Endodermal cell (in vitro differentiated cells): ENCODE data around the gene DTX3. TPM values are rescaled to one million over a fixed set of nuclear protein-coding genes. Genes with fewer than 3 reads are reported as not detected.

ENCODE experiments used
- DNase-seq: peaks from one replicate; pipeline ENCODE4 v3.0.0-alpha.2; 2017
- H3K27ac ChIP-seq: 2 replicates; pipeline ENCODE4 v1.5.1; 2013; ENCODE audit warnings: mild to moderate bottlenecking, low read depth, low read length, moderate library complexity
- H3K27me3 ChIP-seq: 2 replicates; pipeline ENCODE4 v1.6.1; 2013; ENCODE audit warnings: mild to moderate bottlenecking, low read length, moderate library complexity; ENCODE audit not compliant: insufficient read depth, control insufficient read depth, poor library complexity, severe bottlenecking
- H3K36me3 ChIP-seq: 2 replicates; pipeline ENCODE4 v1.7.0; 2013; ENCODE audit warnings: mild to moderate bottlenecking, low read length, moderate library complexity; ENCODE audit not compliant: control insufficient read depth, insufficient read depth
- H3K4me1 ChIP-seq: one replicate; pipeline ENCODE4 v1.7.0; 2013; ENCODE audit warnings: low read length; ENCODE audit not compliant: control insufficient read depth, insufficient read depth
- H3K4me3 ChIP-seq: 2 replicates; pipeline ENCODE4 v1.5.1; 2013; ENCODE audit warnings: mild to moderate bottlenecking, low read length, moderate library complexity
- H3K9ac ChIP-seq: 2 replicates; pipeline ENCODE4 v1.6.1; 2013; ENCODE audit warnings: mild to moderate bottlenecking, low read length, moderate library complexity; ENCODE audit not compliant: poor library complexity, severe bottlenecking; ENCODE audit errors: extremely low read depth
- H3K9me3 ChIP-seq: 2 replicates; pipeline ENCODE4 v1.6.1; 2013; ENCODE audit warnings: mild to moderate bottlenecking, low read length, moderate library complexity; ENCODE audit not compliant: control insufficient read depth
- H3K27ac Mint-ChIP-seq: 2 replicates; pipeline ENCODE4 v1.8.0; 2020; ENCODE audit warnings: mixed read lengths
- H3K27me3 Mint-ChIP-seq: 2 replicates; pipeline ENCODE4 v1.8.0; 2021; ENCODE audit warnings: mild to moderate bottlenecking, mixed read lengths; ENCODE audit not compliant: insufficient read depth
- H3K36me3 Mint-ChIP-seq: 2 replicates; pipeline ENCODE4 v1.8.0; 2020; ENCODE audit warnings: low read depth, mixed read lengths
- H3K4me1 Mint-ChIP-seq: 2 replicates; pipeline ENCODE4 v1.8.0; 2020; ENCODE audit warnings: mixed read lengths
- H3K4me3 Mint-ChIP-seq: 2 replicates; pipeline ENCODE4 v1.8.0; 2020; ENCODE audit warnings: mild to moderate bottlenecking, moderate library complexity, mixed read lengths
- H3K9me3 Mint-ChIP-seq: 2 replicates; pipeline ENCODE4 v1.8.0; 2020; ENCODE audit warnings: mild to moderate bottlenecking, mixed read lengths
- whole genome bisulfite sequencing, 2 experiments: methylation state at CpG; one replicate each; pipeline versions ENCODE4 v1.1.5 to v1.1.7; 2013; ENCODE audit warnings: missing lambda C conversion rate in 2 of 2, mixed read lengths in 1 of 2; ENCODE audit not compliant: insufficient coverage in 1 of 2, insufficient read length in 1 of 2; 5-methylcytosine and 5-hydroxymethylcytosine counted together
- total RNA-seq, 2 donors: library from RNA; stranded (reverse); fragmentation: NEBNext Ultra II Directional in 1 of 2; extraction: Animal tissue kit (Norgen Biotek cat#: 25700) in 1 of 2; gene quantifications; 2 replicates in 1 of 2; 3 replicates in 1 of 2; pipeline ENCODE4 v1.2.1, GENCODE V29; 2021
- TF ChIP-seq, protein P1 (sequence below): fragments of 200-600 bp; sonication (generic); conservative IDR thresholded peaks from 2 replicates; pipeline ENCODE4 v1.5.0; 2021; ENCODE audit warnings: antibody characterized with exemption, mild to moderate bottlenecking

Gene DTX3
- total RNA-seq, 2 donors from 2014 or later: 59.6 to 62.6 TPM

DNA sequence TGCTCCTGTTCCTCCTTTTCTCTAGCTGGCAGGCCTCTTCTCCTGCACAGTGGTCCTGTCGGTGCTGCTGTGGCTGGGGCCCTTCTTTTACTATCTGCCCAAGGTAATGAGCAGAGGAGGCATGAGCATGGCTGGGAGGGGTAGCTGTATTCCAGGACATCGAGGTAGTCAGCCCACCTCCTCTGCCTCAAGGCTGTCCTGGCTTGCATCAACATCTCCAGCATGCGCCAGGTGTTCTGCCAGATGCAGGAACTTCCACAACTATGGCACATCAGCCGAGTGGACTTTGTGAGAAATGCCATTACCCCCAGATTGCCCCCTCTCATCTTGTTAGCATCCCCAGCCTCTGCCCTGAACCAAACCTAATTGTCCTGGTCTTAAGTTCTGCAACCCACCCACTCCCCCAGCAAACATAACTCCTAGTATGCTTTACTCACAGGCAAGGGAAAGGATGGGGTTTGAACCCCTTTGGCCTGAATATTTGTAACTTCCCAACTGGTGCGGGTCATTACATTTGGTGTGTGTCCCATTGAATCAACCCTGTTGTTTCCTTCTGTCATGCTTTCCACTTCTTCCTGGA is 19.3 kb downstream of the DTX3 start:
- H3K27me3 ChIP-seq: peaks cover 99% of the 10 kb centered on the region
- no peak overlapping the region for H3K4me3 Mint-ChIP-seq
- no peak overlapping the region for H3K4me3 ChIP-seq
- TF ChIP-seq, protein P1, sequence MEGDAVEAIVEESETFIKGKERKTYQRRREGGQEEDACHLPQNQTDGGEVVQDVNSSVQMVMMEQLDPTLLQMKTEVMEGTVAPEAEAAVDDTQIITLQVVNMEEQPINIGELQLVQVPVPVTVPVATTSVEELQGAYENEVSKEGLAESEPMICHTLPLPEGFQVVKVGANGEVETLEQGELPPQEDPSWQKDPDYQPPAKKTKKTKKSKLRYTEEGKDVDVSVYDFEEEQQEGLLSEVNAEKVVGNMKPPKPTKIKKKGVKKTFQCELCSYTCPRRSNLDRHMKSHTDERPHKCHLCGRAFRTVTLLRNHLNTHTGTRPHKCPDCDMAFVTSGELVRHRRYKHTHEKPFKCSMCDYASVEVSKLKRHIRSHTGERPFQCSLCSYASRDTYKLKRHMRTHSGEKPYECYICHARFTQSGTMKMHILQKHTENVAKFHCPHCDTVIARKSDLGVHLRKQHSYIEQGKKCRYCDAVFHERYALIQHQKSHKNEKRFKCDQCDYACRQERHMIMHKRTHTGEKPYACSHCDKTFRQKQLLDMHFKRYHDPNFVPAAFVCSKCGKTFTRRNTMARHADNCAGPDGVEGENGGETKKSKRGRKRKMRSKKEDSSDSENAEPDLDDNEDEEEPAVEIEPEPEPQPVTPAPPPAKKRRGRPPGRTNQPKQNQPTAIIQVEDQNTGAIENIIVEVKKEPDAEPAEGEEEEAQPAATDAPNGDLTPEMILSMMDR: no peak
- no peaks in the 10 kb centered on the region for H3K4me1 ChIP-seq
- no peak overlapping the region for H3K27ac ChIP-seq
- no peak overlapping the region for H3K27ac Mint-ChIP-seq
- H3K4me1 Mint-ChIP-seq: peaks cover 24% of the 10 kb centered on the region
- no peaks in the 10 kb centered on the region for H3K36me3 ChIP-seq
- H3K9ac ChIP-seq: no peak overlapping the region
- DNase-seq: no peak
- H3K9me3 ChIP-seq: no peaks in the 10 kb centered on the region
- H3K36me3 Mint-ChIP-seq: no peaks in the 10 kb centered on the region
- peaks cover 100% of the 10 kb centered on the region for H3K27me3 Mint-ChIP-seq
- 80 to 89% methylated on average over 4 to 5 of the region's 5 CpGs for WGBS, 2 experiments
- no peaks in the 10 kb centered on the region for H3K9me3 Mint-ChIP-seq

DNA sequence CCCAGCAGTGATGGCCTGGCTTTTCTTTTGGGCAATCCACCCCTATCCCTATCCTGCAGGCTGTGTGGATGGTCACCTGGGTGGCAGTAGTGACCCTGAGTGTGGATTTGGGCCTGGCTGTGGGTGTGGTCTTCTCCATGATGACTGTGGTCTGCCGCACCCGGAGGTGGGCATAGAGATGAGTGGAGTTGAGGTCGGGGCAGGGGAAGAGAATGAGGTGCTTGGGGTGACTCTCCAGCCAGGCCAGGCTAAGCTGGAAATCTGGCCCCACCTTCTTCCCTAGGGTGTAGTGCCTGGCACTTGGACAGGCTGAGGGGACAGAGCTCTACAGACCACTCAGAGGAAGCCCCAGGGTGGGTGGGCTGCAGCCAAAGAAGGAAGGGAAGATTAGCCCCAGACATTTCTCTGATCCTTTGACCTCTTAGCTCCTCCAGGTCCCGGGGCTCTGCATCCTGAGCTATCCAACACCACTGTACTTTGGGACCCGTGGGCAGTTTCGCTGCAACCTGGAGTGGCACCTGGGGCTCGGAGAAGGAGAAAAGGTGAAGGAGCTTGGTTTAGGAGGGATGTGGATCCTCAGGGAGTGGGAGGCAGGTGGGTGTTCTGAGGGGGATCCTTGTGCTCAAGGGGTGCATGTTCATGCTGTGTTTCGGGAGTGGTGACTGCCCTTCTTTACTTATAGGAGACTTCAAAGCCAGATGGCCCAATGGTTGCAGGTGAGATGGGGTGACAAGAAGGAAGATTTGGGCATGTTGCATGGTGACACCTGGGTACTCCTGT is 20.0 kb downstream of the DTX3 start:
- H3K36me3 ChIP-seq: no peaks in the 10 kb centered on the region
- TF ChIP-seq, protein P1: no peak
- no peak for DNase-seq
- Mint-ChIP-seq H3K36me3 (no peaks in the 10 kb centered on the region), H3K4me3 (no peak overlapping the region), H3K27ac (no peak overlapping the region), H3K9me3 (no peaks in the 10 kb centered on the region), H3K27me3 (peaks cover 100% of the 10 kb centered on the region), H3K4me1 (peaks cover 20% of the 10 kb centered on the region)
- no peaks in the 10 kb centered on the region for H3K9me3 ChIP-seq
- H3K9ac ChIP-seq: no peak overlapping the region
- no peaks in the 10 kb centered on the region for H3K4me1 ChIP-seq
- no peak overlapping the region for H3K27ac ChIP-seq
- no peak overlapping the region for H3K4me3 ChIP-seq
- WGBS, 2 experiments: 83 to 100% methylated on average over 1 to 8 of the region's 8 CpGs
- H3K27me3 ChIP-seq: peaks cover 99% of the 10 kb centered on the region

DNA sequence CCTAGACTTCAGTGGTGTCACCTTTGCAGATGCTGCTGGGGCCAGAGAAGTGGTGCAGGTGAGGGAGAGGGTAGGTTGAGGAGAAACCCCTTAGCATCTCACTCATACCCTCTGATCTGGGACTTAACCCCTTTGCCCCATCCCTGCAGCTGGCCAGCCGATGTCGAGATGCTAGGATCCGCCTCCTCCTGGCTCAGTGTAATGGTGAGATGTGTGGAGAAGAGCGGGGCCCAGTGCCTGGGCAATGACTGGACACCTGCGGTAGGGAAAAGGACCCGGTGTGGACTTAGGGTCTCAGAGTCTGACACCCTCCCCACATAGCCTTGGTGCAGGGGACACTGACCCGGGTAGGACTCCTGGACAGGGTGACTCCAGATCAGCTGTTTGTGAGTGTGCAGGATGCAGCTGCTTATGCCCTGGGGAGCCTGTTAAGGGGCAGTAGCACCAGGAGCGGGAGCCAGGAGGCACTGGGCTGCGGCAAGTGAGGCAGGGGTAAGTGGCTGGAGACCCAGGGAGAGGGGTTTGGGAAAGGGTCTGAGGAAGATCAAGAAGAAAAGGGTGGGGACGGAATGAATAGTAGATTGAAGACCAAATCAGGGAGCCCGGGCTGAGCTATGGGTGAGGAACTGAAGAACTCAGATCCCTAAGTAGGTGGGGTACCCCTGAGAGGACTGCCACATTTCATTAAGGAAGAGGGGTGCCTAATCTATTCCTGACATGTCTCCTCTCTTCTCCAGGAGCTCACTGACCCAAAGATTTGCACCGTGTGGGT is 20.8 kb downstream of the DTX3 start:
- H3K27ac ChIP-seq: no peak overlapping the region
- no peaks in the 10 kb centered on the region for H3K9me3 Mint-ChIP-seq
- TF ChIP-seq, protein P1: no peak
- peak; percentile 42 for DNase-seq
- no peak overlapping the region for H3K9ac ChIP-seq
- H3K27me3 ChIP-seq: peaks cover 99% of the 10 kb centered on the region
- H3K27ac Mint-ChIP-seq: no peak overlapping the region
- H3K4me1 Mint-ChIP-seq: peaks cover 19% of the 10 kb centered on the region
- H3K4me3 ChIP-seq: no peak overlapping the region
- H3K4me3 Mint-ChIP-seq: no peak overlapping the region
- H3K36me3 ChIP-seq: no peaks in the 10 kb centered on the region
- WGBS, 2 experiments: 78 to 90% methylated on average over 6 to 12 of the region's 12 CpGs
- peaks cover 100% of the 10 kb centered on the region for H3K27me3 Mint-ChIP-seq
- H3K9me3 ChIP-seq: no peaks in the 10 kb centered on the region
- no peaks in the 10 kb centered on the region for H3K4me1 ChIP-seq
- H3K36me3 Mint-ChIP-seq: no peaks in the 10 kb centered on the region
